SIG-M5 (cell line): ENCODE data around the gene FBH1.
"Not testable (repeated sequence)": the region's sequence is repeated elsewhere in the genome, so short reads cannot be mapped to it uniquely, and the experiment has no call there.

ENCODE experiments used
- DNase-seq: peaks from one replicate; lab custom pipeline; 2025; lab: John Stamatoyannopoulos, UW

The FBH1 gene

DNA sequence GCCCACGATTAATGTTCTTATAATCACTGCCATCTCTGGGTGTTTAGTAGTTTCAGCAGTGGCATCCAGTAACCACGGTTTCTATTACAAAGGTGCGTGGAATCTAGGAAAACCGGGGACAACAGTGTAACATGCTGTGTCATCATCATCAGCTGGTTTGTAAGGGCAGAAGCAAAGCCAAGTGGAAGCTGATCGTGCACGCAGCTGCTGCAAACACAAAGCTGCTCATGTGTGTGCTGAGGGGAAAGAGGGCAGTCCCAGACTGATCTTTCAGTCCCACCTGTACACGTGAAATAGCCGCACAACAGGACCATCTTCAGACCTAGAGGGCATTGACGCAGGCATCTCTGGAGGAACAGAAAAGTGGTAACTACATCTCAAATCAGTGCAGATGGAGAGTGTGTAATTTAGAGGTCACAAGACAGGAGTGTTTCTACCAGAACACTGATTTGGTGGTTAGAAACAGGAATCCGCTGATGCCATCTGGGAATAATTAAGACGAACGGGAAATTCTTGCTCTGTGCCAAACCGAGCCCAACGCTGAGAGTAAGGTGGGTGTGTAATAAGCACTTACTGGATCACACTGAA, 13.8 kb upstream of the FBH1 start:
- DNase-seq, result no peak

GRCh38 chr10:5877041-5877440, 13.0 kb upstream of the FBH1 start:
- DNase-seq, result not testable (repeated sequence)

DNA sequence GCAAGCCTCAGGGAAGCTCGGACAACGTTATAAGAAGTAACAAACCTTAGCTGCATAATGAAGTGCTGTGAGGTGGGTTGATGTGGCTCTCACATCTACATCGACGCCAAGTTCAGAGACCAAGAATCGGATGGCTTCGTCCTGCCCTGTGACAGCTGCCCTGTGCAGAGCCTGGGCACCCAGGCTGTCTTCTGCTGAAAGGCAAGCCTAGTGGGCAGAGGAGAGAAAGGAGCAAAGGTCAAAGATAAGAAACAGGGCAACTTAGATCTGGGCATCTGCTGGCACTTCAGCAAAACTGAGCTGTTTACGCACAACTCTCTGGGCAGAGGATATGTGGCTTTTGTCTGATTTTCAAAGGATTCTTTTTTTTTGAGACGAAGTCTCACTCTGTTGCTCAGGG, 7.1 kb upstream of the FBH1 start:
- DNase-seq, result no peak

DNA sequence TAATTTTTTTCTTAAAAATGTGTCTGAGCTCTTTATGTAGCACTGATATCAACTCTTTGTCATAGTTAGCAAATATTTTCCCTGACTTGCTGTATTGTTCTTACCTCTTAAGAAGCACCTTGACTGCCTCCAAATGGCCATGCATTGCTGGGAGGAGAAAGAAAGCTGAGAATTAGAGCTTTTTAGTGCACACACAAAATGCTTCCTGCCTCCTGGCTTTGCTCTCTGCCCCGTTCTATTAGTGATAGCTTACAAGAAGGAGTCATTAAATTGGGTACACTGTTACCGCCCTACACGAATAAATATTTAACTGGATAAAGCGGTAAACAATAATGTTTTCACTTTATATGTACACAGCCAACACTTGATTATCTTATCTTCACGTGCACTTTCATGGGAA, 4.4 kb upstream of the FBH1 start:
- DNase-seq, result no peak

- no peak for DNase-seq
Measured at GRCh38 chr10:5887029-5887428, 3.0 kb upstream of the FBH1 start.

DNA sequence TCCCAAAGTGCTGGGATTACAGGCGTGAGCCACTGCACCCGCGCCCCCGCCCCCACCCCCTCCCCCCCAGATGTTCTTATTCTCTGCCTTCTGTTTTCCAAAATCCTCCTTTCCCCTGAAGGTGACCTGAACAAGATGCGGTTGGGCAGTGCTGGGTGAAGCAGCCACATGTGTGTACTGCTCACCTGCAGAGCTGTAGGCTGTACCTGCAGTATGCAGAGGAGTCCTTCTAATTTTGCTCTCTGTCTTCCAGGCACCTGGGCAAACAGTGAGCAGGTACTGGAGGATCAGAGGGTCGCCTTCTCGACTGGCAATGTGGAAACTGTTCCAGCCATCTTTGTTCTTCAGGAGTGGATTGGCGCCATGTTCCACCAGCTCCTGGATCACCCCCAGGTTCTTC, 2.4 kb upstream of the FBH1 start:
- no peak for DNase-seq

GRCh38 chr10:5888351-5888750, 1.7 kb upstream of the FBH1 start:
- no peak for DNase-seq

GRCh38 chr10:5888843-5889623, 1.0 kb upstream of the FBH1 start:
- DNase-seq, result no peak

DNA sequence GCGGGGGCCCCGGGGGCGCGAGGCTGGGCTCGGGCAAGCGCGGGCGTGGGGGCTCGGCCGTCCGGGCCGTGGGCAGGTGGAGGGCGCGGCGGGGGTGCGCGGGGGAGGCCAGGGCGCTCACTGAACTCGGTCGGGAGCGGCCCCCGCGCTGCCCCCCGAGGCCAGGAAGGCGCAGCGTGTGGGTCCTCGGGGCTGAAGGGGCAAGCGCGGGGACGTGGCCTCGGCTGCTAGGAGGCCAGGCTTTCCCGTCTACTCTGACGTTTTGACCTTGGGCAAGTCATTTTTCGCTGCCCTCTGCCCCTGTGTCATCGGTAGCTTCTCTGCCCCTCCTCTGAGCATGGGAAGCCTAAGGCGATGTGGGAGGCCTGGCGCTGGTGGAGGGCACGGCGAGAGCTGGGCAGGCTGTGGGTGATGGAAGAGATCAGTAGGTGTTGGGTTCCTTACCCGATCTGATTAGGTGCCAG, 441 bp downstream of the FBH1 start:
- no peak for DNase-seq

DNA sequence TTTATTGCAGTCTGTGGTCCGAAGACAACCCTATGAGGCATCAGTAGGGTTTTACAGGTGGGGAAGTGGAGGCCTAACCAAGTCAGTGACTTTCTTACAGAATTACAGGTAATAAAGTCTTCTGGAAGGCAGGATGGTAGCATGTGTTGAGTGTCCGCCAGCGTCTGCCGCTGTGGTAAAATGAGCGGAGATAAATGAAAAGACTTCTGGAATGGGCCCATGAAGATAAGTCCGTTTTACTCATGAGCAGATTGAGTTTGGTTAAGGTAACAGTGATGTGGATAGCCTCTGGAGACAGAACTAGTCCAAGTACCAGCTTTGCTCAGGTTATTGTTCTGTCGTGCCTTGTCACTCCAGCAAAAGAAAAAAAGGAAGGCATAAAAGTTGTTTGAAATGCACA, 966 bp downstream of the FBH1 start:
- DNase-seq, result no peak

- no peak for DNase-seq
Measured at GRCh38 chr10:5892007-5892406, 2.0 kb downstream of the FBH1 start.

- no peak for DNase-seq
Measured at GRCh38 chr10:5893321-5893720, 3.3 kb downstream of the FBH1 start.

DNA sequence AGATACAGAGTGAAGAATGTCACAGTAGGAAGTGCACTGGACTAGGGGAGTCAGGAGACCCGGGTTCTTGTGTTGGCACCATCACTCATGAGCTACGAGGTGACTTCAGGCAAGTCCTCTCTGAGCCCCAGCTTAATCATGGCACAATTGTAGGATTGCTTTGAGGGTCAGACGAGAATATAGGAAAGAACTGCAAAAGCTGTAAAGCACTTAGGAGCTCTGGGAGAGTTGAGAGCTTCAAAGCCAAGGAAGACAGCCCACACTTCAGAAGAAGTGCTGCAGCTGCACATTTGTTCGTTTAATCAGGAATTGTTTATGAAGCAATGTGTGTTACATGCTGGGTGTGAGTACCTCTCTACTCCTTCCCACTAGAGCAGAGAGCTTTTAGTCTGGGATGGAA, 4.4 kb downstream of the FBH1 start:
- no peak for DNase-seq

DNA sequence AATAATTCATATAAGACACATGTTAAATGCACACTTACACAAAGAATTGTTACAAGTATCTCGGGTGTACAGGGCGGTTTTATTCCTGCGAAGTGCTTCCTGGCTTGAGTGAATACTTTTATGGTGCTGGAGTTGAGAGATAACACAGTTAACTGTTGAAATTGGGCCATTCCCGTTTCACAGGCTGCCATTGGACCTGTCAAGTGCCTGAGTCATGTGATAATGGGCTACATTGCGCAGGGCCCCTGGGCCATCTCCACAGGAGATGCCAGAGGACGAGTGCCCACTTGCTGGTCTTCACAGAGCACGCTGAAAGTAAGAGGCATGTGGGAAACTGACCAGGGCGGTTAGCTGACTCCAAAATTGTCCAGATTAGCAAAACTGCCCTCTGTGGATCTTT, 4.8 kb downstream of the FBH1 start:
- no peak for DNase-seq

GRCh38 chr10:5895365-5895764, 5.3 kb downstream of the FBH1 start:
- no peak for DNase-seq

GRCh38 chr10:5895804-5896203, 5.8 kb downstream of the FBH1 start:
- DNase-seq, result no peak

GRCh38 chr10:5896208-5897052, 6.4 kb downstream of the FBH1 start:
- DNase-seq, result no peak

GRCh38 chr10:5897053-5897340, 7.0 kb downstream of the FBH1 start:
- DNase-seq, result no peak

DNA sequence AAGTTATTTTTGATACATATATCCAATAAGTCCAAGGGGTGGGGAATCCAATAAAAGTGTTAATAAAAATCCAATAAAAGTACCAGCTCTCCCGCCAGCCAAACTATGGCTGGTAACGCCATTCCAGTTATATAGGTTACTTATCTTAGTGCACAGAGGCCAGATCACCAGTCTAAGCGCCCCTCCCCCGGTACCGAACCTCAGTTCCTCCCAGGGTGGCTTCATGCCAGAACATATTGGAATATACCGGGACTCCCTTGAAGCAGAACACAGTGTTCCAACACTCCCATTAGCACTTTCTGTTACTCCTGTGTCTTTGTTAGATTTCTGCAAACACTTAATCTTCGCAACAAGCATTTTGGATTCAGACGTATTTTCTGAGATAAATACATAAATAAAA, 7.5 kb downstream of the FBH1 start:
- DNase-seq, result no peak

DNA sequence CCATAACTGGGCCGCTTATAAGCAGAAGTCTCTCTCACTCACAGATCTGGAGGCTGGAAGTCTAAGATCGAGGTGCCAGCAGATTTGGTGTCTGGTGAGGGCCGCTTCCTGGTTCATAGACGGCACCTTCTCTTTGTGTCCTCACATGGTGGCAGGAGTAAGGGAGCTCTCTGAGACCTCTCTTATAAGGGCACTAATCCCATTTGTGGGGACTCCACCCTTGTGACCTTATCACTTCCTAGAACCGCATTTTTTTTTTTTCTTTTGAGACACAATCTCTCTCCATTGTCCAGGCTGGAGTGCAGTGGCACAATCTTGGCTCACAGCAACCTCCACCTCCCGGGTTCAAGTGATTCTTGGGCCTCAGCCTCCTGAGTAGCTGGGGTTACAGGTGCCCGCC, 8.1 kb downstream of the FBH1 start:
- DNase-seq, result no peak

DNA sequence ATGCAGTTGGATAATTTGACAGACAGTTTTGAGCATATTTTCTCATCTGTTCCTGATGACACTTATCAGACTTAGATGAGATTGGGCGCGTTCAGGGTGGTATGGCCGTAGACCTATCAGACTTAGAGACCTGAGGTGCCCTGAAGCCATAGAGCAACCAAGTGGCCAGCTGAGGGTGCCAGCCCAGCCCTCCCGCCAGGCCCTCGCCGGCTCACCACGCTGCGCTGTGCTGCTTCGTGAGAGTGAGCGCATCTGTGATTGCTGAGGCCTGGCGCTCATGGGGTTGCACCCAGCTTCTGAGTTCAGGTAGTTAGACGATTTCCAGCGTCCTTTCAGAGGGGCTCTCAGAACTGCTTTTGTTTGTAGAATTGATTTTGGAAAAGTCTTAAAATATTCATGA, 10.2 kb downstream of the FBH1 start:
- DNase-seq, result no peak

DNA sequence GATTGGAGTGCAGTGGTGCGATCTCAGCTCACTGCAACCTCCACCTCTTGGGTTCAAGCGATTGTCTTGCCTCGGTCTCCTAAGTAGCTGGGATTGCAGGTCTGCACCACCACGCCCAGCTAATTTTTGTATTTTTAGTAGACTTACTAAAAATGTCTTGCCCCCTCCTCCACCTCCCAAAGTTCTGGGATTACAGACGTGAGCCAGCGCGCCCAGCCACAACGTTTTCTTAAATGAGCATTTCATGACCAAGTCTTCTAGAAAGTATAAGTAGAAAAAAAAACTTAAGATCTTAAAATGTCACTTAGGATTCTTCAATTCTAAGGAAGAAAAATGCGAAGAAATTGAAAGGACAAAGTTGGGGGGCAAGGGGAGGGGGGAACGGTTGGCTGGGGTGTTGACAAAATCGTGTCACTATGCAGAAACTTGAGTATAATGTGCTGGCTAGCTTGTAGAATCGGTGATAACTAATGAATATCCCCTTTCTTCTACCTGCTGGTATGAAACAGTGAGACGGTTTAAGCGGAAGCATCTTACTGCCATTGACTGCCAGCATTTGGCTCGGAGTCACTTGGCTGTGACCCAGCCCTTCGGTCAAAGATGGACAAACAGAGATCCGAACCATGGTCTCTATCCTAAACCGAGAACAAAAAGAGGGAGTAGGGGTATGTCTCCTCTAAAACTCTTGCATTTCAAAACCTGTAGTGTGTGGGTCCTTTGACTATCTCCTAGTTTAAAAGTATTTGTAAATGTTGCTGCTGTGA, 12.7 kb downstream of the FBH1 start:
- no peak for DNase-seq

- DNase-seq, result no peak
Measured at GRCh38 chr10:5903563-5903962, 13.5 kb downstream of the FBH1 start.
